ENCODE results near the gene DAPK1. TPM values are rescaled to one million over a fixed set of nuclear protein-coding genes. Genes with fewer than 3 reads are reported as not detected.

The DAPK1 gene
- total RNA-seq, 1 donor from 2014 or later: 196 TPM

DNA sequence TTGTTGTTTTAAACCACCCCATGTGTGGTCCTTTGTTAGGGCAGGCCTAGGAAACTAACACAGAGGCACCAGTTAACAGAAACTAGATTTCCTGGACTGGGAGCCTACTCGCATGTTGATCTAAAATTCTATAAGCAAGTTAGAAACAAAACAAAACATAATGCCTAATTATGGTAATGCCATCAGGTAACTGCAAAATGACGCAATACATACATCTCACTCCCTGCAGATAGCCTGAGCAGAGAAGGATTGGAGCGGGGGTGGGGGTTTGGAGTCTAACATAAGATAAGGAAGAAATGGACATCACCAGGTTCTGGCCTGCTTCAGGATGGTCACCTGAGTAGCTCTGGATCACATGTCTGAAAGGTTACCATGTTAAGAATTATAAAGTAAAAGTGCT lies 114.9 kb downstream of the DAPK1 start:
- ATAC-seq: no peak
- H3K36me3 ChIP-seq: no peaks in the 10 kb centered on the region

DNA sequence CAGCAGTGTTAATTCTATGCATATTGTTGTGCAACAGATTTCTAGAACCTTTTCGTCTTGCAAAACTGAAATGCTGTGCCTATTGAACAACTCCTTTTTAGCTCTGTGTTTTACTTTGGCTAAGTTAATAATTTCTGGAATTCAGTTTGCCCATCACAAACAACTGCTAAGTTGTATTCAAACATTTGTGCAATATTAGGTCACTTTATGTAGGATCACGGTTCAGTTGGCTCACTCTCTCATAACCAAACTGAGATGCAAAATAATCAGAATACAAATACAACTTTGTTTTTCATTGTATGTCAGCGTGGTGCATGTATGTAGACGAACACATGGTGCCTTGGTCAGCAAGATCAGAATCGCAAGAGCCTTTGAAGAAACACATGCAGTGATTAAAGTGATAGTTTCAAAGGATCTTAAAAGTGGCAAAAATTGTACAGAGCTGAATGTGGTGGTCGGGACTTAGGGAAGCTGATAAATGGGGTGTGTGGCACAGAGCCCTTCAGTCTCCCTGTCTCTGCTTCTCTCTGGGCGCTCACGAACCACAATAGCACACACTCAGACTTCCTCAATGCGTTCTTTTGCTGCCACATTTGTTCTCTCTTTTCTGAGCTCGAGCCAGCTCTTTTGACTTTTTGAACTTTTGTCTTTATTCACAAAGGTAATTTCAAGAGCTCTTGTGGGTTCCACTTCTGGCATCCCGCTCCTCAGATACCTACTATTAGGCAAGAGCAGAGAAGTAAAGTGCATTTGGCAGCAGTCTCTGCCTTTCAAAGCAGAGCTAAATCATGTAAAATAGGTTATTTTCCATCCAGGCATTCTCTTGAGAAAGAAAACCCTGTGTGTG lies 115.8 kb downstream of the DAPK1 start:
- DNase-seq (no peak), ATAC-seq (peak; percentile 76 to 81)
- intact Hi-C loops (cut with DNase I): no loop called here
- Histone ChIP-seq H3K4me1 (peaks cover 79% of the 10 kb centered on the region), H3K27me3 (ENCODE audit: low read depth) (no peaks in the 10 kb centered on the region), H3K4me3 (no peak overlapping the region), H3K9me3 (no peaks in the 10 kb centered on the region), H3K27ac (peak overlapping the region; percentile 53), H3K36me3 (no peaks in the 10 kb centered on the region)
- TF ChIP-seq, protein P1, sequence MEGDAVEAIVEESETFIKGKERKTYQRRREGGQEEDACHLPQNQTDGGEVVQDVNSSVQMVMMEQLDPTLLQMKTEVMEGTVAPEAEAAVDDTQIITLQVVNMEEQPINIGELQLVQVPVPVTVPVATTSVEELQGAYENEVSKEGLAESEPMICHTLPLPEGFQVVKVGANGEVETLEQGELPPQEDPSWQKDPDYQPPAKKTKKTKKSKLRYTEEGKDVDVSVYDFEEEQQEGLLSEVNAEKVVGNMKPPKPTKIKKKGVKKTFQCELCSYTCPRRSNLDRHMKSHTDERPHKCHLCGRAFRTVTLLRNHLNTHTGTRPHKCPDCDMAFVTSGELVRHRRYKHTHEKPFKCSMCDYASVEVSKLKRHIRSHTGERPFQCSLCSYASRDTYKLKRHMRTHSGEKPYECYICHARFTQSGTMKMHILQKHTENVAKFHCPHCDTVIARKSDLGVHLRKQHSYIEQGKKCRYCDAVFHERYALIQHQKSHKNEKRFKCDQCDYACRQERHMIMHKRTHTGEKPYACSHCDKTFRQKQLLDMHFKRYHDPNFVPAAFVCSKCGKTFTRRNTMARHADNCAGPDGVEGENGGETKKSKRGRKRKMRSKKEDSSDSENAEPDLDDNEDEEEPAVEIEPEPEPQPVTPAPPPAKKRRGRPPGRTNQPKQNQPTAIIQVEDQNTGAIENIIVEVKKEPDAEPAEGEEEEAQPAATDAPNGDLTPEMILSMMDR (IDR thresholded peaks at IDR 0.05): no peak

More for the DNA sequence above, 114.9 kb downstream of the DAPK1 start:
- H3K9me3 ChIP-seq: no peaks in the 10 kb centered on the region
- TF ChIP-seq, protein P1 (IDR thresholded peaks at IDR 0.05): no peak
- DNase-seq: no peak
- intact Hi-C loops (cut with DNase I): no loop called here
- H3K4me1 ChIP-seq: peaks cover 89% of the 10 kb centered on the region
- no peak overlapping the region for H3K4me3 ChIP-seq
- H3K27me3 ChIP-seq (ENCODE audit: low read depth): no peaks in the 10 kb centered on the region
- H3K27ac ChIP-seq: peak overlapping the region; percentile 53

DNA sequence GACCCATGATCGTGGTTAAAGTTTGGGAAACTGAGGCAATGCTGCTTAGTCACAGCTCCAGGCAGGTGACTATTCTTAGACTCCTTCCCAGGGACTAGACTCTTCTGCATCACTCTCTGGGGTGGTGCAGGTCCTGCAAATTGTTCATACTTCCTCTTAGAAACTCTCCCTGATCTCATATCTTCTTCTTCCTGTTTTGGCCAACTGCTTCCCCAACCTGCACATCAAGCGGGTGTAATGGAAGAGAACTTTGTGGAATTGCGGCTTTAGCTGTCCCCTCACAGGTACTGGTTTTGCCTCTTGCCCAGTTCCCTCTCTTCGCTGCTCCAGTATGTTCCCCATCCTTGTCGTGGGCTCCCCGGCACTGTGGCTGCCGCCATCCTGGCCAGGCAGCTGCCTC lies 116.7 kb downstream of the DAPK1 start:
- no peak overlapping the region for H3K4me3 ChIP-seq
- ATAC-seq (peak; percentile 40 to 52), DNase-seq (no peak)
- no peaks in the 10 kb centered on the region for H3K27me3 ChIP-seq (ENCODE audit: low read depth)
- H3K9me3 ChIP-seq: no peaks in the 10 kb centered on the region
- H3K36me3 ChIP-seq: peaks cover 5% of the 10 kb centered on the region
- H3K4me1 ChIP-seq: peaks cover 73% of the 10 kb centered on the region
- intact Hi-C loops (cut with DNase I): no loop called here
- TF ChIP-seq, protein P1 (IDR thresholded peaks at IDR 0.05): no peak
- H3K27ac ChIP-seq: peak overlapping the region; percentile 53

DNA sequence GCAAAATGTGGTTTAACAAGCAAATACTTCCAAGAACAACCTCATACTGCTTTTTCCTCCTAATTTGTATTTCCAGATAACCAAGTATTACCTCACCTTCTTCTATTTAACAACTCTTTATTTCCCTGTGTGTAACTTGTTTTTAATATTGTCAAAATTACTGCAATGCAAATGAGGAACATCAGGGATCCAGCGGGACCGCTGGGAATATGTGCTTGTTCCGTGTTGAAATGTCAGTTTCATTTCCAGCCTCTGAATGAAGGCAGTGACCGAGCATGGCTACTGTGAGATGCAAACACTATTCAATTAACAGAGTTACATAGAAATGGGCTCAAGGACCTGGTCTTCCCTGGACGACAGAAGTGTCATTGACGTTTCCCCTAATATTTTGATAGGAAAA lies 117.5 kb downstream of the DAPK1 start:
- TF ChIP-seq, protein P1 (IDR thresholded peaks at IDR 0.05): no peak

DNA sequence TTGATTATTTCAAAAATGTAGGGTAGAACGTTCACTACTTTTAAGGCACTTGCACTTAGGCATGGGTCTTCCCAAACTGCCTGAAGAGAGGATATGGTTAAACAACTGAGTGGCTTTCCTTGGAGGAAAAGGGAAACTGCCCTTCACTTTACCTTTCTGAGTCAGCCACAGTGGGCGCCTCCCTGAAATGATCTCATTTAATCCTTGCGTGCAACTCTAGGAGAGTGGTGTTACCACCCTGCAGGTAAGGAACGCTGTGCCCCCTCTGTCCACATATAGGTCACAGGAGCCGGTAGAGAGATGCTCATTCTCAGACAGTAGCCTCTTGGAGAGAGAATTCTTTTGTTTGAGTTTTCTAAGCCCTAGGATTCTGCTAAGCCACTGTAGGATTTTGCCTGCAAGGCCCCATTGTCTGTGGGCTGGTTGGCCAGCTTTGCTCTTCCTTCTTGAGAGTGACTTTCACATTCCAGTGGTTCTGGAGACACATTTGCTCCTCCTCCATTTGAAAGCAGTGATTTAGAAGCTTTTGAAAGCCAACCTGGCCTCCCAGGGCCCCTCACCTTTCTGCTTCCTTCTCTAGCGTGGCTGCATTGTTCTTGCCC lies 118.0 kb downstream of the DAPK1 start:
- peak; percentile 11 to 22 for ATAC-seq
- intact Hi-C loops (cut with DNase I): no loop called here
- no peak for DNase-seq
- Histone ChIP-seq H3K9me3 (no peaks in the 10 kb centered on the region), H3K4me3 (no peak overlapping the region), H3K27me3 (ENCODE audit: low read depth) (no peaks in the 10 kb centered on the region), H3K4me1 (peaks cover 70% of the 10 kb centered on the region), H3K27ac (peak overlapping the region; percentile 53), H3K36me3 (peaks cover 5% of the 10 kb centered on the region)
- TF ChIP-seq, protein P1 (IDR thresholded peaks at IDR 0.05): no peak

More for the DNA sequence above, 117.5 kb downstream of the DAPK1 start:
- DNase-seq (no peak), ATAC-seq (no peak)
- H3K27me3 ChIP-seq (ENCODE audit: low read depth): no peaks in the 10 kb centered on the region
- peak overlapping the region; percentile 53 for H3K27ac ChIP-seq
- H3K4me3 ChIP-seq: no peak overlapping the region
- peaks cover 74% of the 10 kb centered on the region for H3K4me1 ChIP-seq
- peaks cover 5% of the 10 kb centered on the region for H3K36me3 ChIP-seq
- H3K9me3 ChIP-seq: no peaks in the 10 kb centered on the region
- intact Hi-C loops (cut with DNase I): no loop called here
